ENCODE results near the gene SAXO2. TPM values are rescaled to one million over a fixed set of nuclear protein-coding genes. Genes with fewer than 3 reads are reported as not detected.
"Not testable (repeated sequence)": the region's sequence is repeated elsewhere in the genome, so short reads cannot be mapped to it uniquely, and the experiment has no call there.

The SAXO2 gene
- total RNA-seq, 1 experiment from 2014 or later: 1.5 TPM

- intact Hi-C loops (cut with micrococcal nuclease; ENCODE audit: unreplicated experiment): no loop called here
- POLR2A ChIA-PET (ENCODE audit: low non-redundant PET): no interaction called here
- Histone ChIP-seq H3K9me3 (ENCODE audit: low read depth, low read length, poor library complexity, severe bottlenecking) (no peaks in the 10 kb centered on the region), H3K27me3 (replicated peaks; ENCODE audit: insufficient read depth, low read depth, low read length, poor library complexity) (no peaks in the 10 kb centered on the region), H3K27ac (ENCODE audit: low read depth, low read length, poor library complexity, severe bottlenecking) (no peak overlapping the region), H3K4me3 (ENCODE audit: low read depth, low read length, poor library complexity, severe bottlenecking) (no peak overlapping the region), H3K4me1 (ENCODE audit: insufficient read depth, low read length, poor library complexity, severe bottlenecking) (no peaks in the 10 kb centered on the region), H3K36me3 (ENCODE audit: insufficient read depth, low read length, poor library complexity, severe bottlenecking) (no peaks in the 10 kb centered on the region)
- no TSS peak for BruUV-seq (replicated peaks)
- CTCF ChIA-PET: no interaction called here
- no peak for DNase-seq (ENCODE audit: low spot score)
- no peak for TF ChIP-seq EZH2 (IDR thresholded peaks at IDR 0.05; ENCODE audit: borderline replicate concordance, low read depth, low read length, poor library complexity, severe bottlenecking)
- TF ChIP-seq, protein P1, sequence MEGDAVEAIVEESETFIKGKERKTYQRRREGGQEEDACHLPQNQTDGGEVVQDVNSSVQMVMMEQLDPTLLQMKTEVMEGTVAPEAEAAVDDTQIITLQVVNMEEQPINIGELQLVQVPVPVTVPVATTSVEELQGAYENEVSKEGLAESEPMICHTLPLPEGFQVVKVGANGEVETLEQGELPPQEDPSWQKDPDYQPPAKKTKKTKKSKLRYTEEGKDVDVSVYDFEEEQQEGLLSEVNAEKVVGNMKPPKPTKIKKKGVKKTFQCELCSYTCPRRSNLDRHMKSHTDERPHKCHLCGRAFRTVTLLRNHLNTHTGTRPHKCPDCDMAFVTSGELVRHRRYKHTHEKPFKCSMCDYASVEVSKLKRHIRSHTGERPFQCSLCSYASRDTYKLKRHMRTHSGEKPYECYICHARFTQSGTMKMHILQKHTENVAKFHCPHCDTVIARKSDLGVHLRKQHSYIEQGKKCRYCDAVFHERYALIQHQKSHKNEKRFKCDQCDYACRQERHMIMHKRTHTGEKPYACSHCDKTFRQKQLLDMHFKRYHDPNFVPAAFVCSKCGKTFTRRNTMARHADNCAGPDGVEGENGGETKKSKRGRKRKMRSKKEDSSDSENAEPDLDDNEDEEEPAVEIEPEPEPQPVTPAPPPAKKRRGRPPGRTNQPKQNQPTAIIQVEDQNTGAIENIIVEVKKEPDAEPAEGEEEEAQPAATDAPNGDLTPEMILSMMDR (conservative IDR thresholded peaks at IDR 0.05; ENCODE audit: low read depth, low read length): no peak
These were observed 47.2 kb downstream of the SAXO2 start for GRCh38 chr15:82309802-82310201.

- BruUV-seq (replicated peaks); H3K9me3 ChIP-seq (ENCODE audit: low read depth, low read length, poor library complexity, severe bottlenecking); H3K36me3 ChIP-seq (ENCODE audit: insufficient read depth, low read length, poor library complexity, severe bottlenecking); DNase-seq (ENCODE audit: low spot score); H3K4me3 ChIP-seq (ENCODE audit: low read depth, low read length, poor library complexity, severe bottlenecking); POLR2A ChIA-PET (ENCODE audit: low non-redundant PET); H3K27ac ChIP-seq (ENCODE audit: low read depth, low read length, poor library complexity, severe bottlenecking); intact Hi-C loops (cut with micrococcal nuclease; ENCODE audit: unreplicated experiment); H3K4me1 ChIP-seq (ENCODE audit: insufficient read depth, low read length, poor library complexity, severe bottlenecking); CTCF ChIA-PET; H3K27me3 ChIP-seq (replicated peaks; ENCODE audit: insufficient read depth, low read depth, low read length, poor library complexity): not testable (repeated sequence)
These were observed 48.7 kb downstream of the SAXO2 start for GRCh38 chr15:82311321-82311720.

DNA sequence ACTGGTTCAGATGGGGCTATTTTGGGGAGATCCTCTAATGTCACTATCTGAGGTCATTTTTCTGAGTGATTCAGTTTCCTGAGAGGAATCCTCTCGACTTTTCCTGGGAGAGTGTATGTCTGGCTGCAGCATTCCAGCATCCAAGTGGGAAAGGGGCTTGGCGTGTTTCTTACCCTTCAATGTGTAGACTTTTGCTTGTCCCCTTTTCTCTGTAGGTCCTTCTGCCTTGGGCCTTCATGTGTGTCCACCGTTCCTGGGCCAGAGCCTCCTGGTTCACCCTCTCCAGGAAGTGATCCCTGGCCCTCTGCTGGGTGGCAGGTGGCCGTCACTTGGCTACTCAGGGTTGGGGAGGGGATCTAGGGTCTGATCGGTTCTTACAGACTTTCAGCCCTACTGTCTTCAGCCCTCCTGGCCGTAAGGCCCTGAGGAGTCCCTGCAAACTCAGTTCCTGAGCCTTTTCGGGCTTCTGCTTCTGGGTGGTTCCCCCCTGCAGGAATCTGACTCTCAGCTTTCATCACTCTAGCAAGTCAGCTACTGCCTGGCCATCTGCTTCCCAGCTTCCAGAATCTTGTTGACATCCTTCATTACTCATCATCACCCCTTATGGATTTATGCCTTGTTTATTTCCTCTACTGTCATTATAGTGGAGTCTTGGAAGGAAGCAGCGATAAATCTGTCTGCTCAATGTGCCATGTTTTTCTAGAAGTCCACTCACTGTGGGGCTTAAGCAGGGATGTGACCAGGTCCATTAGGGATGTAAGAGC, 50.1 kb downstream of the SAXO2 start:
- Histone ChIP-seq H3K9me3 (ENCODE audit: low read depth, low read length, poor library complexity, severe bottlenecking) (no peaks in the 10 kb centered on the region), H3K27ac (ENCODE audit: low read depth, low read length, poor library complexity, severe bottlenecking) (no peak overlapping the region), H3K27me3 (replicated peaks; ENCODE audit: insufficient read depth, low read depth, low read length, poor library complexity) (no peaks in the 10 kb centered on the region), H3K36me3 (ENCODE audit: insufficient read depth, low read length, poor library complexity, severe bottlenecking) (no peaks in the 10 kb centered on the region), H3K4me1 (ENCODE audit: insufficient read depth, low read length, poor library complexity, severe bottlenecking) (no peaks in the 10 kb centered on the region), H3K4me3 (ENCODE audit: low read depth, low read length, poor library complexity, severe bottlenecking) (no peak overlapping the region)
- CTCF ChIA-PET: no interaction called here
- TF ChIP-seq EZH2 (IDR thresholded peaks at IDR 0.05; ENCODE audit: borderline replicate concordance, low read depth, low read length, poor library complexity, severe bottlenecking): no peak
- TF ChIP-seq, protein P1 (conservative IDR thresholded peaks at IDR 0.05; ENCODE audit: low read depth, low read length): no peak
- POLR2A ChIA-PET (ENCODE audit: low non-redundant PET): no interaction called here
- intact Hi-C loops (cut with micrococcal nuclease; ENCODE audit: unreplicated experiment): no loop called here
- no TSS peak for BruUV-seq (replicated peaks)
- DNase-seq (ENCODE audit: low spot score): no peak

DNA sequence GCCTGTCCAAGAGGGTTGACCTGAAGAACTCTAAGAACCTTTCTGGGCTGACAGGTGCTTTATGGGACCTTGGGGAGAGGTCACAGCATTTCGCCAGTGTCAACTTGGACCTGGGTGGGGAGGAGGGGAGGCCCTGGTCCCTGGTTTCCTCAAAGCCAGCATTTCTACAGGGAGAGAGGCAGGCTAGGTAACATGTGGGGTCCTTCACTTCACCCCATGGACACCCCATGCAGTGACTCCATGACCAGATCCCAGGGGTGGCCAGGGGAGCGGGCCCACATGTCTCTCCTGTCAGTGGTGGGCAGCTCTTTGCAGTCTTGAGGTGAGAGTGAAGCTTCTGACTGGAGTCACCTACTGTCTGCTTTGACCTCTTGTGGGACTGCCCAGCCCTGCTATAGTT, 50.8 kb downstream of the SAXO2 start:
- BruUV-seq (replicated peaks): no TSS peak
- no peaks in the 10 kb centered on the region for H3K9me3 ChIP-seq (ENCODE audit: low read depth, low read length, poor library complexity, severe bottlenecking)
- DNase-seq (ENCODE audit: low spot score): no peak
- no peaks in the 10 kb centered on the region for H3K27me3 ChIP-seq (replicated peaks; ENCODE audit: insufficient read depth, low read depth, low read length, poor library complexity)
- no peaks in the 10 kb centered on the region for H3K4me1 ChIP-seq (ENCODE audit: insufficient read depth, low read length, poor library complexity, severe bottlenecking)
- intact Hi-C loops (cut with micrococcal nuclease; ENCODE audit: unreplicated experiment): no loop called here
- H3K36me3 ChIP-seq (ENCODE audit: insufficient read depth, low read length, poor library complexity, severe bottlenecking): no peaks in the 10 kb centered on the region
- no peak overlapping the region for H3K27ac ChIP-seq (ENCODE audit: low read depth, low read length, poor library complexity, severe bottlenecking)
- ChIA-PET CTCF (no interaction called here), POLR2A (ENCODE audit: low non-redundant PET) (no interaction called here)
- H3K4me3 ChIP-seq (ENCODE audit: low read depth, low read length, poor library complexity, severe bottlenecking): no peak overlapping the region
- TF ChIP-seq, protein P1 (conservative IDR thresholded peaks at IDR 0.05; ENCODE audit: low read depth, low read length): no peak
- TF ChIP-seq EZH2 (IDR thresholded peaks at IDR 0.05; ENCODE audit: borderline replicate concordance, low read depth, low read length, poor library complexity, severe bottlenecking): no peak

DNA sequence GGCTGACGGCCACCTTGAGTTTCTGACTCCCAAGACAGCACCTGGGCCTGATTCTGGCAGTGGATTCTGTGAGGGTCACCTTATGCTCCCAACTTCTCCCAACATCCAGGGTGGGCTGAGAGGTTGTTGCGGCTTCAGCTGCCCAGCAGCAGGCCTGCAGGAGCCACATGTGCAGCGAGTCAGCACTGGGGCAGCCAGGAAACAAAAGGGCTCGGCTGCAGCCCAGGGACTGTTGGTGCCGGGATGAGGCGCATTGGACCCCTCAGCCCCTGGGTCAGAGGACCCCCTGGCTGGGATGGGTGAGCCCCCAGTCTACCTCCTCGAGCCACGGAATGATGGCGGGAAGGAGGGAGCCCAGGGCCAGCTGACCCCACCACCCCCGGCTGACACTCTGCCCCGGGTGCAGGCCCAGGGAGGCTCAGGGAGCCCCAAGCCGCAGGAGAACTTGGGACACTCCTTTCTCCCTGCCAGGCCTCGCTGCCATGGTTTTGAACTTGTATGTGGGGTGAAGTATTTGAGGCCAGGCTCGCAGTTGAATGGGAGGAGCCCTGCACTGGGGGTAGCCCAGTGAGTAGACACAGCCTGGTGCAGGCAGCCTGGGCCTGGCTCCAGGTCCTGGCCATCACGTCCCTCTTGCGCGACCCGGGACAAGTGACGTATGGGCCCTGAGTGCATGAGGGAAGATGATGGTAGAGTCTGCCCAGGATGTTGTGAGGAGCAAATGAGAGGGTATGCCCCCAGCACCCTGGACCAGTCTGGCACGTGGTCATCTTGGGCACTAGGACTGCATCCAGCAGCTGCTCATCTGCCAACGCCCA, 51.5 kb downstream of the SAXO2 start:
- DNase-seq (ENCODE audit: low spot score); H3K27ac ChIP-seq (ENCODE audit: low read depth, low read length, poor library complexity, severe bottlenecking); CTCF ChIA-PET; H3K36me3 ChIP-seq (ENCODE audit: insufficient read depth, low read length, poor library complexity, severe bottlenecking); POLR2A ChIA-PET (ENCODE audit: low non-redundant PET); BruUV-seq (replicated peaks); H3K9me3 ChIP-seq (ENCODE audit: low read depth, low read length, poor library complexity, severe bottlenecking); intact Hi-C loops (cut with micrococcal nuclease; ENCODE audit: unreplicated experiment); H3K4me3 ChIP-seq (ENCODE audit: low read depth, low read length, poor library complexity, severe bottlenecking); H3K27me3 ChIP-seq (replicated peaks; ENCODE audit: insufficient read depth, low read depth, low read length, poor library complexity); H3K4me1 ChIP-seq (ENCODE audit: insufficient read depth, low read length, poor library complexity, severe bottlenecking): not testable (repeated sequence)

Measured in A673 (cell line).